Adrenal gland (tissue), 12 donors: ENCODE results near the gene SEC22C. TPM values are rescaled to one million over a fixed set of nuclear protein-coding genes. Genes with fewer than 3 reads are reported as not detected.

Experiments
- DNase-seq, 7 donors: peaks; one replicate each; pipeline ENCODE4 v3.0.0-alpha.2; 2019 to 2020
- H3K27ac ChIP-seq, 5 donors: fragments of 200-600 bp; sonication (generic) in 4 of 5; 1 replicate in 3 of 5; 2 replicates in 2 of 5; pipeline versions ENCODE4 v1.5.1 to v1.8.0; 2016 to 2020; ENCODE audit warnings: mild to moderate bottlenecking in 1 of 5
- H3K27me3 ChIP-seq: fragments of 200-600 bp; 2 replicates; pipeline ENCODE4 v1.8.0; 2021
- H3K36me3 ChIP-seq, 2 donors: fragments of 200-600 bp; replicated peaks in 1 of 2; 1 replicate in 1 of 2; 2 replicates in 1 of 2; pipeline versions ENCODE4 v1.5.1 to v1.8.0; 2018 to 2022
- H3K4me1 ChIP-seq, 2 donors: fragments of 200-600 bp; replicated peaks in 1 of 2; 1 replicate in 1 of 2; 2 replicates in 1 of 2; pipeline versions ENCODE4 v1.5.1 to v1.8.0; 2018 to 2021
- H3K4me3 ChIP-seq, 4 donors: fragments of 200-600 bp; sonication (generic) in 3 of 4; one replicate each; pipeline ENCODE4 v1.5.1; 2016 to 2018
- H3K9me3 ChIP-seq, 3 donors: fragments of 200-600 bp; sonication (generic) in 1 of 3; replicated peaks in 1 of 3; 1 replicate in 2 of 3; 2 replicates in 1 of 3; pipeline versions ENCODE4 v1.5.1 to v1.8.0; 2016 to 2021
- POLR2A ChIP-seq, 2 donors: fragments of 450-650 bp; IDR thresholded peaks; one replicate each; pipeline ENCODE4 v1.6.1; 2017; ENCODE audit warnings: antibody characterized with exemption in 2 of 2, mild to moderate bottlenecking in 2 of 2, moderate library complexity in 1 of 2
- WGBS, 4 donors: extraction: QIAGEN DNeasy Blood & Tissue Kit in 2 of 4; methylation state at CpG; one replicate each; pipeline versions ENCODE4 v1.1.5 to v1.1.7; 2013 to 2017; 5-methylcytosine and 5-hydroxymethylcytosine counted together
- intact Hi-C, 2 donors: fragments of 100-400 bp; cut with DNase I; formaldehyde crosslinking; loops; one replicate each; pipeline versions ENCODE4 v1.14.1 to v1.15.0; 2022 to 2023
- polyA plus RNA-seq, 3 donors: library from polyadenylated mRNA; stranded (reverse); fragments of 200-250 nt in 2 of 3; fragments of 350-450 nt in 1 of 3; fragmentation: Illumina TruSeq in 1 of 3; extraction: RNeasy Lipid Tissue Mini Kit (QIAGEN cat#74804) in 1 of 3; gene quantifications; one replicate each; pipeline ENCODE4 v1.2.3, GENCODE V29; 2013 to 2014
- total RNA-seq, 9 donors: library from RNA; depleted of rRNA in 4 of 9; stranded (reverse); fragments of >200 nt in 4 of 9; fragments of 120-200 nt in 1 of 9; fragmentation: NEBNext Ultra II Directional in 1 of 9; extraction: Animal tissue kit (Norgen Biotek cat#: 25700) in 1 of 9; gene quantifications; one replicate each; pipeline versions ENCODE4 v1.1.0 to v1.2.4, GENCODE V29; 2013 to 2023
- TF ChIP-seq, protein P1 (sequence below), 6 experiments: fragments of 450-650 bp in 4 of 6; fragments of 200-600 bp in 2 of 6; sonication (generic) in 1 of 6; IDR thresholded peaks; 1 replicate in 5 of 6; 2 replicates in 1 of 6; pipeline versions ENCODE4 v1.5.1 to v1.8.0; 2016 to 2021; ENCODE audit warnings: antibody characterized with exemption in 6 of 6, mild to moderate bottlenecking in 2 of 6, moderate library complexity in 1 of 6
- donor health status: healthy with polysubstance abuse.
- donor health status: Bipolar disorder and iron deficiency.
- donor health status: DM: yes; HTN: yes; CAD: no.
- donor health status: DM: no; HTN: no; CAD: no.
- donor health status: DM: no; HTN: no; CAD: no.
- donor health status: DM: yes; HTN: yes; CAD: no.

The SEC22C gene
- total and polyA plus RNA-seq, 12 donors: 13.7 to 65.7 (median 41.8) TPM

DNA sequence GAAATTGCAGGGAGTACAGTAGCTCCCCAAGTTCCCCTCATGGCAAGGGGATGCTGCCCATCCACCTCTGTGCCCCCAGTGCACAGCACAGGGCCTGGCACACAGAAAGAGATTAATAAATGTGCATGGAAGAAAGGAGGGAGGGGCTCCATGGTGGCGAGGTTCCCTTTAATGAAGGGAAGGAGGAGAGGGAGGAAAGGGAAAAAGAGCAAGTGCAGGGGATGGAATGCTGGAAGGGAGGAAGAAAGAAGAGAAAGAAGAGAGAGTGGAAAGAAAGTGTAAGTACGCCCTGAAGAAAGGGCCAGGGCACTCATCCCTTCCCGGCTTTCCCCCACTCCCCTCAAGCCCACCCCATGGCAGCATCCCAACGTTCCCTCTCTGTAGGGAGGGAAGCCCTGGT lies 80.9 kb downstream of the SEC22C start:
- DNase-seq: peak in 1 of 7 donors; percentile 17
- intact Hi-C loops: no loop called here
- Histone ChIP-seq H3K4me1 (peaks cover 6 to 20% of the 10 kb centered on the region in 2 donors), H3K4me3 (no peak overlapping the region), H3K36me3 (no peaks in the 10 kb centered on the region), H3K27ac (no peak overlapping the region), H3K9me3 (no peaks in the 10 kb centered on the region), H3K27me3 (peaks cover 13% of the 10 kb centered on the region)
- 34 to 43% (median 42%) methylated on average over 4 of the region's 4 CpGs for WGBS, 4 donors
- TF ChIP-seq, protein P1, sequence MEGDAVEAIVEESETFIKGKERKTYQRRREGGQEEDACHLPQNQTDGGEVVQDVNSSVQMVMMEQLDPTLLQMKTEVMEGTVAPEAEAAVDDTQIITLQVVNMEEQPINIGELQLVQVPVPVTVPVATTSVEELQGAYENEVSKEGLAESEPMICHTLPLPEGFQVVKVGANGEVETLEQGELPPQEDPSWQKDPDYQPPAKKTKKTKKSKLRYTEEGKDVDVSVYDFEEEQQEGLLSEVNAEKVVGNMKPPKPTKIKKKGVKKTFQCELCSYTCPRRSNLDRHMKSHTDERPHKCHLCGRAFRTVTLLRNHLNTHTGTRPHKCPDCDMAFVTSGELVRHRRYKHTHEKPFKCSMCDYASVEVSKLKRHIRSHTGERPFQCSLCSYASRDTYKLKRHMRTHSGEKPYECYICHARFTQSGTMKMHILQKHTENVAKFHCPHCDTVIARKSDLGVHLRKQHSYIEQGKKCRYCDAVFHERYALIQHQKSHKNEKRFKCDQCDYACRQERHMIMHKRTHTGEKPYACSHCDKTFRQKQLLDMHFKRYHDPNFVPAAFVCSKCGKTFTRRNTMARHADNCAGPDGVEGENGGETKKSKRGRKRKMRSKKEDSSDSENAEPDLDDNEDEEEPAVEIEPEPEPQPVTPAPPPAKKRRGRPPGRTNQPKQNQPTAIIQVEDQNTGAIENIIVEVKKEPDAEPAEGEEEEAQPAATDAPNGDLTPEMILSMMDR (IDR thresholded peaks at IDR 0.05): no peak
- no peak for TF ChIP-seq POLR2A (IDR thresholded peaks at IDR 0.05)

DNA sequence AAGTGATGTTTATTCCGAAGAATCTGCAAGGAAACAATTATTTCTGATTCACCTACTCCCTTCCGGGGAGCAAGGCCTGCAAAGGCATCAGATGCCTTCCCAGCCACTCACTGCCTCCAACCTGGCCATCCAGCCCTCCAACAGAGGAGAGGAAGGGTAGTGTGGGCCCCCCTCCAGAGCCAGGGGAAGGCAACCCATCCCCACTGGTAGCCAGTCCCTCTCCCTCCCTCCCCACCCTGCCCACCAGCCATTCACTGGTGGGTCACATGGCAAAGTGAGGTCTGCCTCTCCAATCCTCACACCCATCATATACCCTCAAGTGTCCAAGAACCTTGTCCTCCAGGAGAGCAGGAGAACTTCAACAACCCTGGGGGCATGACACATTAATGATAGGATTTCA lies 81.7 kb downstream of the SEC22C start:
- H3K4me1 ChIP-seq: peaks cover 6 to 20% of the 10 kb centered on the region in 2 donors
- WGBS, 4 donors: 47 to 79% (median 69%) methylated on average over 2 of the region's 2 CpGs
- intact Hi-C loops: no loop called here
- H3K27ac ChIP-seq: no peak overlapping the region
- H3K9me3 ChIP-seq: no peaks in the 10 kb centered on the region
- peaks cover 13% of the 10 kb centered on the region for H3K27me3 ChIP-seq
- H3K36me3 ChIP-seq: no peaks in the 10 kb centered on the region
- DNase-seq: peak in 2 of 7 donors; percentile 8 to 10
- TF ChIP-seq, protein P1 (IDR thresholded peaks at IDR 0.05): no peak
- TF ChIP-seq POLR2A (IDR thresholded peaks at IDR 0.05): no peak
- H3K4me3 ChIP-seq: no peak overlapping the region

DNA sequence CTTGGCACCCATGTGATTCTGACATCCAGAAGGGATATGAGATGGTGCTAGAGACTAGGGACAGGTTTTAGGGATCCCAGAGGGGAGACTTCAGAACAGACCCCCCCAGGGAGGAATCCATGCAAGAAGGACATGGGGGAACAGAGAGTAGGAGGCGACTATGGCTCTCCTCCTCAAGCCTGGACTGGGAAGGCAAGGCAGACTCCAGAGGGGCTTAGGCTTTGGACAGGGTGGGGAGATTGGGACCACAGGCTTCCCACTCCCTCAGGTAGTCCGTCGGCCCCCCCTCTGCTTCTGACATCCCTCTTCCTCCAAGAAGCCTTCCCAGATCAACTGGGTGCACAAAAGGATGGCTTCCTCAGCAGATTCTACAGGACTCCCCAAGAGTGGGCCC lies 82.3 kb downstream of the SEC22C start:
- no peaks in the 10 kb centered on the region for H3K36me3 ChIP-seq
- DNase-seq: peak in 1 of 7 donors; percentile 7
- H3K27ac ChIP-seq: no peak overlapping the region
- 70 to 89% (median 85%) methylated on average over 3 of the region's 3 CpGs for WGBS, 4 donors
- H3K9me3 ChIP-seq: no peaks in the 10 kb centered on the region
- TF ChIP-seq, protein P1 (IDR thresholded peaks at IDR 0.05): no peak
- TF ChIP-seq POLR2A (IDR thresholded peaks at IDR 0.05): no peak
- peaks cover 6 to 20% of the 10 kb centered on the region in 2 donors for H3K4me1 ChIP-seq
- H3K27me3 ChIP-seq: peaks cover 13% of the 10 kb centered on the region
- intact Hi-C loops: no loop called here
- no peak overlapping the region for H3K4me3 ChIP-seq

GRCh38 chr3:42498791-42499477 lies 82.8 kb downstream of the SEC22C start:
- WGBS, 4 donors: 74 to 98% (median 81%) methylated on average over 4 to 13 of the region's 13 CpGs

More at GRCh38 chr3:42498791-42499477, 82.8 kb downstream of the SEC22C start:
- Histone ChIP-seq H3K9me3 (no peaks in the 10 kb centered on the region), H3K4me3 (no peak overlapping the region), H3K27ac (no peak overlapping the region), H3K4me1 (peaks cover 6 to 20% of the 10 kb centered on the region in 2 donors), H3K27me3 (peaks cover 13% of the 10 kb centered on the region), H3K36me3 (no peaks in the 10 kb centered on the region)
- no peak for TF ChIP-seq POLR2A (IDR thresholded peaks at IDR 0.05)
- TF ChIP-seq, protein P1 (IDR thresholded peaks at IDR 0.05): no peak
- intact Hi-C loops: no loop called here
- peak in 2 of 7 donors; percentile 5 to 41 for DNase-seq
